ENCODE results near the gene GNG14. TPM values are rescaled to one million over a fixed set of nuclear protein-coding genes. Genes with fewer than 3 reads are reported as not detected.

Gene GNG14
- total and polyA plus RNA-seq, 2 of the 13 experiments (the other 11 are each of a cell fraction or from before 2014, with no cell fraction given), result not detected

DNA sequence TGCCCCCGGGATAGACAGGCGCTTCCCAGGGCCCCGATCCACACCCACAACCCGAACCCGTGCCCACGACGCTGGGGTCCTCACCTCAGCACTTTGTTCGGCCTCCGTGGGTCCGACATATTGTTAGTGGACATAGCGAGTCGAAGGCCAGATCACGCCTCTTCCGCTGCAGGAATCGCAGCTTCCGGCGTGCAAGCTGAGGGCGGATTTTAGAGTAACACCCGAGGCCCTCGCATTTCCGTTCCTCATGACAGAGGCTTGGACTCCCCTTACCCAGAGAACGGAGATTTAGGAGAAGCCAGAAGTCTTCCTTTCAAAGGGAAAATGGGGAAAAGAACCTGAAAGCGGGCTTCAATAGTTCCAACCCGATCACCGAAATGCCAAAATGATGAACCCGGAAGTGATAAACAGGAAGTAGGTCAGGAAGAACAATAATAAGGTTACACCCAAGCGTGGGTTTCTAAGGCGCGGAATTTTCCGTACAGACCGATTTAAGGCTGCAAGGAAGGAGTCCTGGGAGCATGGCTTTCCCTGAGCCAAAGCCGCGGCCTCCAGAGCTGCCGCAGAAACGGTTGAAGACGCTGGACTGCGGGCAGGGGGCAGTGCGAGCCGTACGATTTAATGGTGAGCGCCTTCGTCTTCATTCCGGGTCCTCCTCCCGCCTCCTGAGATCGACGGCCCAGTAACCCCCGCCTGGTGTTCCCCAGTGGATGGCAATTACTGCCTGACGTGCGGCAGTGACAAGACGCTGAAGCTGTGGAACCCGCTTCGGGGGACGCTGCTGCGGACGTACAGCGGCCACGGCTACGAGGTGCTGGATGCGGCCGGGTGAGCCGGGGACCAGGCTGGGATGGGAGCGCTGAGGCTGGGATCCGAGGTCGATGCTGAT lies 18.3 kb upstream of the GNG14 start (continued):
- no peak for TF ChIP-seq ZNF281 (CRISPR knock-in tag; IDR thresholded peaks at IDR 0.05; ENCODE audit: borderline replicate concordance)
- no peak for TF ChIP-seq ARNT (IDR thresholded peaks at IDR 0.05)
- TF ChIP-seq FLYWCH1 (CRISPR knock-in tag; IDR thresholded peaks at IDR 0.05), result 0 out of 2 replicates have a peak, but pooled peaks have one; percentile 31
- 0 out of 2 replicates have a peak, but pooled peaks have one; percentile 20 for TF ChIP-seq ZIK1 (CRISPR knock-in tag; IDR thresholded peaks at IDR 0.05; ENCODE audit: borderline replicate concordance, low read depth)
- TF ChIP-seq, protein P1, sequence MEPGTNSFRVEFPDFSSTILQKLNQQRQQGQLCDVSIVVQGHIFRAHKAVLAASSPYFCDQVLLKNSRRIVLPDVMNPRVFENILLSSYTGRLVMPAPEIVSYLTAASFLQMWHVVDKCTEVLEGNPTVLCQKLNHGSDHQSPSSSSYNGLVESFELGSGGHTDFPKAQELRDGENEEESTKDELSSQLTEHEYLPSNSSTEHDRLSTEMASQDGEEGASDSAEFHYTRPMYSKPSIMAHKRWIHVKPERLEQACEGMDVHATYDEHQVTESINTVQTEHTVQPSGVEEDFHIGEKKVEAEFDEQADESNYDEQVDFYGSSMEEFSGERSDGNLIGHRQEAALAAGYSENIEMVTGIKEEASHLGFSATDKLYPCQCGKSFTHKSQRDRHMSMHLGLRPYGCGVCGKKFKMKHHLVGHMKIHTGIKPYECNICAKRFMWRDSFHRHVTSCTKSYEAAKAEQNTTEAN (CRISPR knock-in tag; conservative IDR thresholded peaks at IDR 0.05), result 0 out of 2 replicates have a peak, but pooled peaks have one; percentile 16
- no peak for TF ChIP-seq ZBTB14 (CRISPR knock-in tag; IDR thresholded peaks at IDR 0.05)
- 0 out of 2 replicates have a peak, but pooled peaks have one; percentile 35 for TF ChIP-seq ZFP36L1 (CRISPR knock-in tag; IDR thresholded peaks at IDR 0.05)
- no peak for TF ChIP-seq ZNF3 (CRISPR knock-in tag; IDR thresholded peaks at IDR 0.05)
- TF ChIP-seq ZBTB10 (CRISPR knock-in tag; IDR thresholded peaks at IDR 0.05; ENCODE audit: borderline replicate concordance), result 0 out of 2 replicates have a peak, but pooled peaks have one; percentile 63
- no peak for TF ChIP-seq REL (CRISPR knock-in tag; conservative IDR thresholded peaks at IDR 0.05)
- TF ChIP-seq POGZ (CRISPR knock-in tag; IDR thresholded peaks at IDR 0.05), result peak; percentile 81; the same call in 1 of the 2 replicates
- TF ChIP-seq ZNF772 (CRISPR knock-in tag; IDR thresholded peaks at IDR 0.05), result peak; percentile 51
- TF ChIP-seq HDAC2 (CRISPR knock-in tag; IDR thresholded peaks at IDR 0.05), result 0 out of 2 replicates have a peak, but pooled peaks have one; percentile 44
- no peak for TF ChIP-seq ATF4 (CRISPR knock-in tag; IDR thresholded peaks at IDR 0.05)
- peak; percentile 80 for TF ChIP-seq SP4 (CRISPR knock-in tag; IDR thresholded peaks at IDR 0.05)
- peak; percentile 85 for TF ChIP-seq POLR2G (IDR thresholded peaks at IDR 0.05; ENCODE audit: low read depth, low read length)
- 0 out of 2 replicates have a peak, but pooled peaks have one; percentile 9 for TF ChIP-seq ZNF841 (CRISPR knock-in tag; IDR thresholded peaks at IDR 0.05; ENCODE audit: borderline replicate concordance)
- TF ChIP-seq ZNF670 (CRISPR knock-in tag; IDR thresholded peaks at IDR 0.05; ENCODE audit: borderline replicate concordance), result 0 out of 2 replicates have a peak, but pooled peaks have one; percentile 29
